H1 (cell line): ENCODE results near the gene LIMS1. TPM values are rescaled to one million over a fixed set of nuclear protein-coding genes. Genes with fewer than 3 reads are reported as not detected.
"Not testable (repeated sequence)": the region's sequence is repeated elsewhere in the genome, so short reads cannot be mapped to it uniquely, and the experiment has no call there.

Experiments
- CTCF ChIA-PET: fragments of 300-600 bp; sonication (Branson Sonifier 250); formaldehyde crosslinking; loops from one replicate; lab custom pipeline; 2021; ENCODE audit not compliant: partially characterized antibody; lab: Charles Lee
- POLR2A ChIA-PET: fragments of 300-600 bp; sonication (Branson Sonifier 250); formaldehyde crosslinking; loops from one replicate; lab custom pipeline; 2021; ENCODE audit warnings: inconsistent platforms; ENCODE audit not compliant: partially characterized antibody; lab: Charles Lee
- DNase-seq, 2 experiments: peaks; one replicate each; pipeline versions ENCODE4 v3.0.0 to v3.0.0-alpha.2; 2010 to 2022; ENCODE audit warnings: low spot score in 2 of 2, low read depth in 1 of 2, mixed read lengths in 1 of 2
- FAIRE-seq: peaks from 2 replicates; lab custom pipeline; 2011; peaks lifted over from hg19 to GRCh38; lab: Jason Lieb, UNC
- H2AFZ ChIP-seq: 2 replicates; pipeline ENCODE4 v1.8.1; 2012; ENCODE audit warnings: low read length, inconsistent platforms
- H2AK5ac ChIP-seq: 2 replicates; pipeline ENCODE4 v1.6.1; 2013; ENCODE audit warnings: low read depth, low read length
- H2BK120ac ChIP-seq: replicated peaks from 2 replicates; pipeline ENCODE3; 2013; ENCODE audit warnings: low read depth, low read length, inconsistent platforms
- H2BK12ac ChIP-seq: 2 replicates; pipeline ENCODE4 v1.6.1; 2013; ENCODE audit warnings: low read depth, low read length
- H2BK15ac ChIP-seq: 2 replicates; pipeline ENCODE4 v1.6.1; 2013; ENCODE audit warnings: low read length
- H2BK20ac ChIP-seq: 2 replicates; pipeline ENCODE4 v1.6.1; 2013; ENCODE audit warnings: low read length
- H2BK5ac ChIP-seq: 2 replicates; pipeline ENCODE4 v1.6.1; 2013; ENCODE audit warnings: low read depth, low read length
- H3K14ac ChIP-seq: 2 replicates; pipeline ENCODE4 v1.6.1; 2013; ENCODE audit warnings: inconsistent platforms; ENCODE audit not compliant: insufficient read length
- H3K18ac ChIP-seq: 2 replicates; pipeline ENCODE4 v1.6.1; 2013; ENCODE audit warnings: low read length; ENCODE audit errors: extremely low read depth
- H3K23ac ChIP-seq: 2 replicates; pipeline ENCODE4 v1.6.1; 2013; ENCODE audit warnings: inconsistent platforms; ENCODE audit not compliant: insufficient read length
- H3K23me2 ChIP-seq: 2 replicates; pipeline ENCODE4 v1.6.1; 2013; ENCODE audit warnings: low read depth, low read length
- H3K27ac ChIP-seq: 2 replicates; pipeline ENCODE4 v1.6.1; 2011; ENCODE audit warnings: low read depth, low read length, inconsistent platforms
- H3K27me3 ChIP-seq, 4 experiments: replicated peaks in 1 of 4; 1 replicate in 1 of 4; 2 replicates in 3 of 4; pipeline versions ENCODE4 v1.6.1 to v1.8.1; 2011 to 2013; ENCODE audit warnings: low read length in 3 of 4, mild to moderate bottlenecking in 3 of 4, inconsistent platforms in 2 of 4, mixed read lengths in 2 of 4, moderate library complexity in 1 of 4; ENCODE audit not compliant: control insufficient read depth in 3 of 4, insufficient read depth in 3 of 4; ENCODE audit errors: extremely low read depth in 1 of 4
- H3K36me3 ChIP-seq, 4 experiments: 2 replicates each; pipeline versions ENCODE4 v1.6.1 to v1.8.1; 2011 to 2013; ENCODE audit warnings: mild to moderate bottlenecking in 4 of 4, low read length in 3 of 4, moderate library complexity in 2 of 4, control low read depth in 1 of 4, inconsistent platforms in 1 of 4; ENCODE audit not compliant: insufficient read depth in 4 of 4, control insufficient read depth in 2 of 4
- H3K4ac ChIP-seq: replicated peaks from 2 replicates; pipeline ENCODE3; 2013; ENCODE audit warnings: low read length, low read depth, mixed read lengths, inconsistent platforms; ENCODE audit not compliant: insufficient read length
- H3K4me1 ChIP-seq, 4 experiments: replicated peaks in 1 of 4; 1 replicate in 1 of 4; 2 replicates in 3 of 4; pipeline versions ENCODE4 v1.6.1 to v1.8.1; 2011 to 2013; ENCODE audit warnings: low read length in 3 of 4, inconsistent platforms in 2 of 4, mixed read lengths in 1 of 4; ENCODE audit not compliant: insufficient read depth in 4 of 4, control insufficient read depth in 3 of 4
- H3K4me2 ChIP-seq, 2 experiments: 2 replicates each; pipeline versions ENCODE4 v1.6.1 to v1.8.1; 2011 to 2013; ENCODE audit warnings: low read depth in 2 of 2, low read length in 2 of 2, control low read depth in 1 of 2, inconsistent platforms in 1 of 2, mild to moderate bottlenecking in 1 of 2; ENCODE audit not compliant: insufficient read depth in 1 of 2
- H3K4me3 ChIP-seq, 4 experiments: fragments of 200-600, 300-600 bp in 1 of 4; sonication (generic), shearing (Covaris generic), sonication (Bioruptor Twin) in 1 of 4; 2 replicates each; pipeline versions ENCODE4 v1.5.1 to v1.8.1; 2011 to 2016; ENCODE audit warnings: low read length in 4 of 4, low read depth in 3 of 4, control low read depth in 2 of 4, inconsistent platforms in 2 of 4, mild to moderate bottlenecking in 2 of 4, mixed read lengths in 1 of 4, moderate library complexity in 1 of 4; ENCODE audit not compliant: insufficient read depth in 2 of 4; ENCODE audit errors: extremely low read depth in 1 of 4
- H3K56ac ChIP-seq: replicated peaks from 2 replicates; pipeline ENCODE3; 2013; ENCODE audit warnings: low read depth, mild to moderate bottlenecking, mixed read lengths, low read length, inconsistent platforms; ENCODE audit not compliant: insufficient read length
- H3K79me1 ChIP-seq: 2 replicates; pipeline ENCODE4 v1.6.1; 2013; ENCODE audit warnings: low read depth, low read length, control low read depth
- H3K79me2 ChIP-seq, 2 experiments: 2 replicates each; pipeline versions ENCODE4 v1.6.1 to v1.8.1; 2012 to 2013; ENCODE audit warnings: low read length in 2 of 2, mild to moderate bottlenecking in 2 of 2, inconsistent platforms in 1 of 2; ENCODE audit not compliant: insufficient read depth in 2 of 2, control insufficient read depth in 1 of 2
- H3K9ac ChIP-seq, 4 experiments: replicated peaks in 1 of 4; 1 replicate in 1 of 4; 2 replicates in 3 of 4; pipeline versions ENCODE4 v1.6.1 to v1.8.1; 2011 to 2013; ENCODE audit warnings: low read depth in 3 of 4, low read length in 3 of 4, control low read depth in 2 of 4, mild to moderate bottlenecking in 2 of 4, moderate library complexity in 2 of 4, inconsistent platforms in 1 of 4; ENCODE audit errors: extremely low read depth in 1 of 4
- H3K9me3 ChIP-seq, 2 experiments: 2 replicates each; pipeline versions ENCODE4 v1.6.1 to v1.8.1; 2012 to 2013; ENCODE audit warnings: mild to moderate bottlenecking in 2 of 2, moderate library complexity in 2 of 2, control low read depth in 1 of 2, inconsistent platforms in 1 of 2, low read depth in 1 of 2, low read length in 1 of 2, mixed read lengths in 1 of 2; ENCODE audit not compliant: insufficient read depth in 2 of 2
- H4K20me1 ChIP-seq, 2 experiments: replicated peaks in 1 of 2; 2 replicates each; pipeline versions ENCODE3 to v1.8.1; 2011 to 2013; ENCODE audit warnings: inconsistent platforms in 2 of 2, low read length in 2 of 2, mild to moderate bottlenecking in 1 of 2; ENCODE audit not compliant: insufficient read depth in 2 of 2, control insufficient read depth in 1 of 2
- H4K5ac ChIP-seq: 2 replicates; pipeline ENCODE4 v1.6.1; 2013; ENCODE audit warnings: low read length, low read depth, mixed read lengths, inconsistent platforms; ENCODE audit not compliant: insufficient read length
- H4K8ac ChIP-seq: 2 replicates; pipeline ENCODE4 v1.8.0; 2013; ENCODE audit warnings: mild to moderate bottlenecking, moderate library complexity, low read length, inconsistent platforms; ENCODE audit not compliant: insufficient read depth; ENCODE audit errors: extremely low read depth
- H4K91ac ChIP-seq: replicated peaks from 2 replicates; pipeline ENCODE3; 2013; ENCODE audit warnings: low read length, mixed read lengths, inconsistent platforms; ENCODE audit not compliant: insufficient read length
- RAD21 ChIP-seq, 2 experiments: IDR thresholded peaks in 1 of 2; conservative IDR thresholded peaks in 1 of 2; 2 replicates each; pipeline ENCODE4 v1.6.1; 2011; ENCODE audit warnings: low read depth in 2 of 2, low read length in 2 of 2, improper control_type of control experiment in 1 of 2, inconsistent platforms in 1 of 2, mild to moderate bottlenecking in 1 of 2, moderate library complexity in 1 of 2
- WGBS, 2 experiments: shearing (Covaris generic) in 1 of 2; methylation state at CpG; one replicate each; pipeline versions ENCODE4 v1.1.6 to v1.1.7; 2013 to 2015; ENCODE audit warnings: low lambda C conversion rate in 2 of 2, mixed read lengths in 2 of 2, inconsistent platforms in 1 of 2, low coverage in 1 of 2, missing lambda C conversion rate in 1 of 2; ENCODE audit not compliant: insufficient replicate concordance in 2 of 2, insufficient coverage in 1 of 2, insufficient read length in 1 of 2; ENCODE audit errors: extremely low coverage in 1 of 2, missing lambda C conversion rate in 1 of 2; 5-methylcytosine and 5-hydroxymethylcytosine counted together
- polyA plus RNA-seq, 7 experiments: library from polyadenylated mRNA; depleted of rRNA in 3 of 7; stranded (reverse) in 5 of 7; unstranded in 2 of 7; fragments of >200 nt in 5 of 7; fragments of 200-250 nt in 2 of 7; gene quantifications; 1 replicate in 5 of 7; 2 replicates in 1 of 7; 4 replicates in 1 of 7; pipeline versions ENCODE4 v1.2.1 to v1.2.3, GENCODE V29; 2011 to 2013; ENCODE audit warnings: missing spikeins in 2 of 7, mixed read lengths in 2 of 7
- total RNA-seq: library from RNA; stranded (reverse); fragmentation: NEBNext Ultra II Directional; extraction: Animal tissue kit (Norgen Biotek cat#: 25700); gene quantifications from 2 replicates; pipeline ENCODE4 v1.2.1, GENCODE V29; 2021

LIMS1 gene
- total and polyA plus RNA-seq, 2 of the 8 experiments (the other 6 are each of a cell fraction or from before 2014, with no cell fraction given) = 24.1 to 36.7 TPM

DNA sequence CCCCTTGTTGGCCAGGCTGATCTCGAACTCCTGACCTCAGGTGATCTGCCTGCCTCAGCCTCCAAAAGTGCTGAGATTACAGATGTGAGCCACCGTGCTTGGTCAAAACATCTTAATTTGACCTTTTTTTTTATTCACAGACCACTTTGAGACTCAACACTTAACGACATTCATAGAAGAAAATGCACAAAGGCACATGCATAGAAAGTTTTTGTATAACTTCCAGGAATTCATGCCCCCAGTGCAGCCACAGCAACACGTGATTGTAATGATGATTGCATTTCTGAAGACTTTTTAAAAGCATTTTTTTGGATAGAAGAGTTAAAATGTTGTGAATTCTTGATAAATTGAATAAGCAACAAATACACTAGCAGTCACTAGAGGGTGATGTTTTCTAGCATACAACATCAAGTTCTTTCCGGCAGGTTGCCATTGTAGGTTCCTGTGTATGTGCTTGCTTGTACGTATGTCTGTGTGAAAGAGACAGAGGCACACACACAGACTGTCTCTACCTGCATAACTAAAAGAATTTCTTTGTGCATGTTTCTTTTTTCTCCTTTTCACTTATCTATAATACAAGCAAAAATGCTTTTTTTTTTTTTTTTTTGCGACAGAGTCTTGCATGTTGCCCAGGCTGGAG is 63.0 kb downstream of the LIMS1 start:
- H3K4ac ChIP-seq, POLR2A ChIA-PET, H3K79me1 ChIP-seq, H3K9ac ChIP-seq, FAIRE-seq, H4K5ac ChIP-seq, H3K27me3 ChIP-seq, H2BK12ac ChIP-seq, H4K91ac ChIP-seq, H3K23ac ChIP-seq, H3K4me3 ChIP-seq, H2BK15ac ChIP-seq, H3K4me1 ChIP-seq, DNase-seq, H4K20me1 ChIP-seq, H2BK20ac ChIP-seq, H3K18ac ChIP-seq, H3K27ac ChIP-seq, H3K9me3 ChIP-seq, H2AFZ ChIP-seq, H3K23me2 ChIP-seq, H3K36me3 ChIP-seq, H4K8ac ChIP-seq, H2BK120ac ChIP-seq, H3K14ac ChIP-seq, H2AK5ac ChIP-seq, H3K56ac ChIP-seq, H3K4me2 ChIP-seq, H2BK5ac ChIP-seq: not testable (repeated sequence)
- WGBS, 2 experiments = 81% methylated on average over 7 of the region's 7 CpGs; no CpG with 5 or more reads in 1 of the 2 experiments
- H3K79me2 ChIP-seq = peaks cover 0 to 11% of the 10 kb centered on the region in 2 experiments; a peak in 1 of 4 replicates
- CTCF ChIA-PET = interaction anchor here (1.2 to 1.6 kb wide), 2 partner anchors 39 to 44 kb away, joined by 3 to 7 read pairs; no protein-coding TSS in a partner anchor
- peak; percentile 15 to 24; a peak in 1 of 4 replicates for TF ChIP-seq RAD21 (IDR thresholded peaks at IDR 0.05 in 1 of 2, conservative IDR thresholded peaks at IDR 0.05 in 1 of 2; ENCODE audit: low read depth in 2 of 2, low read length in 2 of 2)
